Measurements from ENCODE around the gene KLHL25. TPM values are rescaled to one million over a fixed set of nuclear protein-coding genes. Genes with fewer than 3 reads are reported as not detected.
A peak's percentile ranks its signal among the peaks of the same experiment; 100 is the strongest.

The KLHL25 gene
- total and polyA plus RNA-seq, 11 donors: 2.2 to 12.9 (median 4.3) TPM

DNA sequence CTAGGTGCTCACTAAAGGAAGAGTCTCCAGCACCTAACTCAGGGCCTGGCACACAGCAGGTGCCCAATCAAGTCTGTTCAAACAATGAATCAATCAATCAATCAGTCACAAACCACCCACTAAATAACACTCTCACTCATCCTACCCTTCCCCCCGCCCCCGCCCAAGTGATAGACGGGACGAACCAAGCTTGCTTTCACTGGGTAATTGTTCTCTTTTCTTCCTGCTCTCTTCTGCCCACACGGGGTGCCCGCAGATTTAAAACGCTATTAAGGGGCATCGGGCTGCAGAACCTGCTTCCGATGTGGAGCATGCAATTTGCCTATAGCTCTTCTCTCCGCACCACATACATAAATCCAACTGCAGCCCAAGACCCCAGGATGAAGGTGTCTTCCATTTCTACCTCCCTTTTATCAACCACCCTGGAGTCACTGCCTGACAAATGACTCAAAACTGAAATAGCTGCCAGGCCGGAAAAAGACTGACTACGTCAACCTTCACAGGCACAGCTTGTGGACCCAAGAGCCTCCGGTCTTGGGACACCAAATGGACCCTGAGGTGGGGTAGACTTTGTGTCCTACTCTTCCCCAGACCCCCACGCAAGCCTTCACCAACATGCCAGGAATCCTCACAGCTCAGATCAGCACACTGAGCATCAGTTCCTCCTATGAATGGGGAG is 1.7 kb downstream of the KLHL25 start:
- H3K4me3 ChIP-seq: peak overlapping the region in 10 of 12 donors; percentile 60 to 99 (median 84)
- intact Hi-C loops (cut with DNase I): loop anchor here in 5 of 10 donors (2.0 to 5.0 kb wide), 4 partner anchors 41 to 270 kb away; no protein-coding TSS in a partner anchor
- H3K27me3 ChIP-seq: no peaks in the 10 kb centered on the region
- no peaks in the 10 kb centered on the region for H3K9me3 ChIP-seq
- no peak overlapping the region for H3K27ac ChIP-seq
- TF ChIP-seq POLR2A (IDR thresholded peaks at IDR 0.05): no peak
- no peaks in the 10 kb centered on the region for H3K36me3 ChIP-seq
- peak in 1 of 5 donors; percentile 38 for DNase-seq
- whole genome bisulfite sequencing, 4 donors: 68 to 77% (median 73%) methylated on average over 14 of the region's 14 CpGs
- peaks cover 0 to 26% (median 19%) of the 10 kb centered on the region in 12 donors for H3K4me1 ChIP-seq
- ATAC-seq: no peak

DNA sequence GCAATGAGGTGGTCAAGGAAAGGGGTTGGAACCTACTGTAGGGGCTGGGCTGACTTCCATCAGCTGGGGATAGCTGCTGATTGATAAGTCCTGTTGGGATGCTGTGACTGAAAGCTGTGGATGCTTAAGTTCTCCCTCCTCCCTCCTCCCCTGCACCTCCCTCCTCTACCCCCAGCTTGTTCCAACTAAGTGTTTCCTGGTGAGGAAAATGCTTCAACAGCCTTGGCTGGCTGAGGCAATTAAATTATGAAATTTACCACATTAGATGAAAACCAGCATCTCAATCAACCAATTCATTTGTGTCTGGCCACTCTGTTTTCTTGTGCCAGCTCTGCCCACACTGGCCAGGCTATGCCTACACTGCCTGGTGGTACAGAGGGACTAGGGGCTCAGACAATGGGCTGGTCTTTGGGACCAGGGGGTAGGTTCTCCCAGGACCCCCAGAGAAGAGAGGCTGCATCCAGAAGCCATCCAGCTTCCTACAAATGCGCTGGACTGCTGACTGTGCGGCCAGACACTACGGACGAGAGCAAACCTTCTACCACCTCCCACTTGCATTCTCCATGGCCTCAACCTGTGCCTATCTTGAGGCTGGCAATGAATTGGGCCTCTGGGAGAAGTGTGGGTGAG is 2.5 kb downstream of the KLHL25 start:
- no peak for ATAC-seq

DNA sequence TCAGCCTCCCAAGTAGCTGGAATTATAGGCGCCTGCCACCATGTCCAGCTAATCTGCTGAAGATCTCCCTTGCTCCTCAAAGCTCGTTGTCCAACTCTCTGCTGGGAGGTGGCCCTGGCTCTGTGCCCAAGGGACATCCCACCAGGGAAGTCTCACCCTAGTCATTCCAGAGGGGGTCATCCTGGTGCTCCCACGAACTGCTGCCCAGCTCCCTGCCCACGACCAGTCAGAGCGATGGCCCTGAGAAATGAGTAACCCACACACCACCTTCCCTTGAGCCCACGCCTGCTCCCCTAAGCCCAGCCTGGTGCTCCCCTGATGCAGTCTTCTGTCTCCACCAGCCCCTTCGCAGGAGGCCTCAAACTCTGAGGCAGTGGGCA is 5.2 kb downstream of the KLHL25 start:
- DNase-seq: no peak
- intact Hi-C loops (cut with DNase I): no loop called here
- no peak overlapping the region for H3K27ac ChIP-seq
- 81 to 93% (median 89%) methylated on average over 3 to 7 of the region's 7 CpGs for WGBS, 4 donors
- no peaks in the 10 kb centered on the region for H3K9me3 ChIP-seq
- TF ChIP-seq, protein P1, sequence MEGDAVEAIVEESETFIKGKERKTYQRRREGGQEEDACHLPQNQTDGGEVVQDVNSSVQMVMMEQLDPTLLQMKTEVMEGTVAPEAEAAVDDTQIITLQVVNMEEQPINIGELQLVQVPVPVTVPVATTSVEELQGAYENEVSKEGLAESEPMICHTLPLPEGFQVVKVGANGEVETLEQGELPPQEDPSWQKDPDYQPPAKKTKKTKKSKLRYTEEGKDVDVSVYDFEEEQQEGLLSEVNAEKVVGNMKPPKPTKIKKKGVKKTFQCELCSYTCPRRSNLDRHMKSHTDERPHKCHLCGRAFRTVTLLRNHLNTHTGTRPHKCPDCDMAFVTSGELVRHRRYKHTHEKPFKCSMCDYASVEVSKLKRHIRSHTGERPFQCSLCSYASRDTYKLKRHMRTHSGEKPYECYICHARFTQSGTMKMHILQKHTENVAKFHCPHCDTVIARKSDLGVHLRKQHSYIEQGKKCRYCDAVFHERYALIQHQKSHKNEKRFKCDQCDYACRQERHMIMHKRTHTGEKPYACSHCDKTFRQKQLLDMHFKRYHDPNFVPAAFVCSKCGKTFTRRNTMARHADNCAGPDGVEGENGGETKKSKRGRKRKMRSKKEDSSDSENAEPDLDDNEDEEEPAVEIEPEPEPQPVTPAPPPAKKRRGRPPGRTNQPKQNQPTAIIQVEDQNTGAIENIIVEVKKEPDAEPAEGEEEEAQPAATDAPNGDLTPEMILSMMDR (IDR thresholded peaks at IDR 0.05): no peak
- TF ChIP-seq POLR2A (IDR thresholded peaks at IDR 0.05): no peak
- peaks cover 9 to 44% (median 31%) of the 10 kb centered on the region in 12 donors for H3K4me1 ChIP-seq
- ATAC-seq: no peak
- H3K36me3 ChIP-seq: no peaks in the 10 kb centered on the region
- no peaks in the 10 kb centered on the region for H3K27me3 ChIP-seq
- no peak overlapping the region for H3K4me3 ChIP-seq

More for the DNA sequence above, 2.5 kb downstream of the KLHL25 start:
- DNase-seq: no peak
- no peaks in the 10 kb centered on the region for H3K9me3 ChIP-seq
- no peaks in the 10 kb centered on the region for H3K36me3 ChIP-seq
- H3K27me3 ChIP-seq: no peaks in the 10 kb centered on the region
- intact Hi-C loops (cut with DNase I): loop anchor here in 5 of 10 donors (2.0 to 5.0 kb wide), 4 partner anchors 40 to 269 kb away; no protein-coding TSS in a partner anchor
- H3K4me1 ChIP-seq: peaks cover 0 to 26% (median 19%) of the 10 kb centered on the region in 12 donors
- H3K4me3 ChIP-seq: no peak overlapping the region
- TF ChIP-seq, protein P1 (IDR thresholded peaks at IDR 0.05): no peak
- no peak for TF ChIP-seq POLR2A (IDR thresholded peaks at IDR 0.05)
- no peak overlapping the region for H3K27ac ChIP-seq
- WGBS, 4 donors: 94 to 100% (median 96%) methylated on average over 4 of the region's 4 CpGs

DNA sequence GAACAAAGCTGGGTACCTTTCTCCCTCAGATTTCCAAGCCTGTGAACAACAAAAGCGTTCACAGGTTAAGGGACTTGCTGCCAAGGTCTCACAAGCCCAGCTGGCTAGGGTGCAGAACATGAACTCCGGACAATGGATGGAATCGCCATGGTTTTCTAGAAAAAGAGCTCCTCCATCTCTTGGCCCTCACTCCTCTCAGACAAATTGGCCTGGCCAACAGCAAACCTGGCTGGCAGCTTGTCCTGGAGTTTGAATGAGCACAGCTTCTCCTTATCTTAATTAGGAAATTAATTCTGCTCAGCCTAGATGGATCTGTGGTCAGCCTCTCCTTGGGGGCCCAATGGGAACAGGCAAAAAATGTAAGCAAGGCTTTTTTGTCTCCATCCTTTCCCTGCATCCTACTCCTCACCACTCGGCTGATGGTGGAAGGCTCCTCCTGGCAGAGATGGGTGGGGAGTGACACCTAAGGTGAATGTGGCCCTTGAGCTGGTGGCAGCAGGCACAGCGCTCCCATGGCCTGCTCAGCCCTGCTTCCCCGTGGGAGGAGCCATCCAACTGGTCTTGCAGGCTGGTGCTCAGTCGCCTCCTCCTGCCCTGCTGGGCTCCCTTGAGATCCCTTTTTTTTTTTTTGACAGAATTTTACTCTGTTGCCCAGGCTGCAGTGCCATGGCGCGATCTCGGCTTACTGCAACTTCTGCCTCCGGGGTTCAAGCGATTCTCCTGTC is 5.8 kb downstream of the KLHL25 start:
- no peak overlapping the region for H3K4me3 ChIP-seq
- WGBS, 4 donors: 88 to 93% (median 92%) methylated on average over 12 of the region's 12 CpGs
- no peaks in the 10 kb centered on the region for H3K36me3 ChIP-seq
- ATAC-seq (no peak), DNase-seq (no peak)
- TF ChIP-seq, protein P1 (IDR thresholded peaks at IDR 0.05): no peak
- TF ChIP-seq POLR2A (IDR thresholded peaks at IDR 0.05): no peak
- H3K4me1 ChIP-seq: peaks cover 9 to 42% (median 30%) of the 10 kb centered on the region in 12 donors
- H3K9me3 ChIP-seq: no peaks in the 10 kb centered on the region
- intact Hi-C loops (cut with DNase I): no loop called here
- H3K27ac ChIP-seq: no peak overlapping the region
- H3K27me3 ChIP-seq: no peaks in the 10 kb centered on the region
